HG03457 (cell line): ENCODE data around the gene UTP4.

ENCODE experiments used
- ATAC-seq: cut with Tn5 transposase; IDR thresholded peaks from one replicate; pipeline ENCODE4 v1.9.1; 2021; ENCODE audit warnings: moderate number of reproducible peaks; ENCODE audit not compliant: unreplicated experiment

The UTP4 gene

GRCh38 chr16:69201291-69201690, 68.8 kb downstream of the UTP4 start:
- ATAC-seq = no peak

DNA sequence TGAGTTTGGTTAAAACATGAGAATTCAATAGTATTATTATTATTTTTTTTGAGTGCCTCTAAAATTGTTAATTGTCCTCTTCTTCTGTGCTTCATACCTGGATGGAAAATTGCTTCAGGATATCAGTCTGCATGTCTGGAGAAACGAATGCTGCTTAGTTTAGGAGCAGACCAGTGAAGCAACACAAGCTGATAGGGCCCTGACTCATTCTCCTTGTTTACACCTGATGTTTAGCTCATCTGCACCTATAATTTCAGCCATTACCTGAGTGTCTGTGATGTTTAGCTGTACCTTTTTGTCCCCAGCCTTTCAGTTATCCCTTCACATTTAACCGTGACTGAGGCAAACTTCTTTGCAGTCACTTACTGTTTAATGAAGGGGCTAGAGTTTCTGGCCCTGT, 69.3 kb downstream of the UTP4 start:
- ATAC-seq = no peak

DNA sequence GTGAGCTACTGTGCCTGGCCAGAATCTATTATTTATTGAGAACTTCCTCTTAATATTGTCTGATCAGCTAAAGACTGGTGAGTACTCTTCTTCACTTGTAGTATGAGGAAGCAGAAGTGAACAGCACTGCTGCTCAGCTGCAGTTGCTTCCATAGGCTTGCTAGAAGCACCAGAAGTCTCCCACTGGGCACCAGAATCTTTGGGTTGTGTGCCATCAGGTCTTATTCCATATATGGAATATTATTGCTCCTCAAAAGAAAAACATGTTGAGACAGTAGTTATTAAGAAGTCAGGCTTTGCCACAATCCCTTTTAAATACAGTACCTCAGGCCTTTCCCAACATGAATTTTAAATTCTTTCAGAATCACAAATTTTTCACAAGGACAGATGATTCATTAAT, 71.7 kb downstream of the UTP4 start:
- ATAC-seq = no peak

- ATAC-seq = no peak
Observed at GRCh38 chr16:69209735-69210134, 77.3 kb downstream of the UTP4 start.

GRCh38 chr16:69217433-69217832, 85.0 kb downstream of the UTP4 start:
- no peak for ATAC-seq
